HepG2 (cell line): ENCODE data around the gene NTSR2. TPM values are rescaled to one million over a fixed set of nuclear protein-coding genes. Genes with fewer than 3 reads are reported as not detected.

Experiments used
- ATAC-seq: fragments of 200-7000 bp; cut with Tn5 transposase; 3 replicates; pipeline ENCODE4 v1.9.1; 2020; ENCODE audit warnings: mild to moderate bottlenecking, moderate library complexity
- BruUV-seq: library from RNA; stranded (reverse); fragments of 400-500 nt; replicated peaks from 2 replicates; lab custom pipeline; 2021; lab: Mats Ljungman, UMichigan
- CTCF ChIA-PET: fragments of 300-600 bp; formaldehyde crosslinking; extraction: SDS; loops from one replicate; lab custom pipeline; 2021; ENCODE audit warnings: low total read pairs, inconsistent platforms, low intra/inter-chr PET ratio; lab: Yijun Ruan, JAX
- POLR2A ChIA-PET: fragments of 350-600 bp; sonication (Branson Sonifier 250); formaldehyde crosslinking; loops from one replicate; lab custom pipeline; 2020; ENCODE audit warnings: antibody characterized with exemption, inconsistent platforms; lab: Yijun Ruan, JAX
- DNase-seq: peaks from one replicate; pipeline ENCODE4 v3.0.0-alpha.2; 2015; ENCODE audit warnings: low spot score
- FAIRE-seq: peaks from 3 replicates; lab custom pipeline; 2011; peaks lifted over from hg19 to GRCh38; lab: Jason Lieb, UNC
- H2AFZ ChIP-seq: one replicate; pipeline ENCODE4 v1.6.1; 2011; ENCODE audit warnings: low read length, inconsistent platforms
- H3K27ac ChIP-seq: fragments of 300-600 bp; 3 replicates; pipeline ENCODE4 v1.8.0; 2011; ENCODE audit warnings: mixed run types, mild to moderate bottlenecking, mixed read lengths, low read length, inconsistent platforms; ENCODE audit not compliant: insufficient read depth; ENCODE audit errors: extremely low read length
- H3K27me3 ChIP-seq, 2 experiments: fragments of 200-600 bp in 1 of 2; 2 replicates in 1 of 2; 3 replicates in 1 of 2; pipeline versions ENCODE4 v1.6.0 to v1.8.0; 2011; ENCODE audit warnings: low read length in 2 of 2, mild to moderate bottlenecking in 2 of 2, moderate library complexity in 2 of 2, inconsistent platforms in 1 of 2; ENCODE audit not compliant: insufficient read depth in 2 of 2, control insufficient read depth in 1 of 2
- H3K36me3 ChIP-seq, 2 experiments: fragments of 200-600 bp in 1 of 2; replicated peaks in 1 of 2; 2 replicates in 1 of 2; 3 replicates in 1 of 2; pipeline versions ENCODE4 v1.5.1 to v1.8.0; 2011; ENCODE audit warnings: low read length in 2 of 2, inconsistent platforms in 1 of 2; ENCODE audit not compliant: insufficient read depth in 2 of 2, control insufficient read depth in 1 of 2
- H3K4me1 ChIP-seq: 2 replicates; pipeline ENCODE4 v1.5.1; 2012; ENCODE audit warnings: low read length, inconsistent platforms; ENCODE audit not compliant: insufficient read depth
- H3K4me2 ChIP-seq: 2 replicates; pipeline ENCODE4 v1.6.0; 2011; ENCODE audit warnings: low read depth, low read length, inconsistent platforms
- H3K4me3 ChIP-seq, 3 experiments: fragments of 200-600 bp in 1 of 3; sonication (generic), shearing (Covaris generic) in 1 of 3; replicated peaks in 1 of 3; 2 replicates each; pipeline ENCODE4 v1.5.1; 2011 to 2016; ENCODE audit warnings: low read length in 3 of 3, inconsistent platforms in 2 of 3, low read depth in 2 of 3, mild to moderate bottlenecking in 2 of 3, control low read depth in 1 of 3, mixed read lengths in 1 of 3; ENCODE audit not compliant: insufficient read depth in 1 of 3
- H3K79me2 ChIP-seq: one replicate; pipeline ENCODE4 v1.6.1; 2011; ENCODE audit warnings: low read length, inconsistent platforms; ENCODE audit not compliant: insufficient read depth
- H3K9ac ChIP-seq: 2 replicates; pipeline ENCODE4 v1.6.0; 2011; ENCODE audit warnings: mild to moderate bottlenecking, low read depth, low read length, inconsistent platforms; ENCODE audit not compliant: insufficient read depth
- H3K9me3 ChIP-seq: 2 replicates; pipeline ENCODE4 v1.5.1; 2012; ENCODE audit warnings: mild to moderate bottlenecking, low read length
- H4K20me1 ChIP-seq: 2 replicates; pipeline ENCODE4 v1.6.0; 2011; ENCODE audit warnings: inconsistent platforms, mild to moderate bottlenecking, low read length, moderate library complexity; ENCODE audit not compliant: insufficient read depth
- CHD4 ChIP-seq: fragments of 200-600 bp; sonication (generic); IDR thresholded peaks from 2 replicates; pipeline ENCODE4 v1.7.0; 2017; ENCODE audit warnings: mild to moderate bottlenecking, low read length, borderline replicate concordance
- IKZF4 ChIP-seq: sonication (generic); formaldehyde crosslinking; IDR thresholded peaks from 2 replicates; pipeline ENCODE4 v1.5.1; 2020; ENCODE audit warnings: borderline replicate concordance, mild to moderate bottlenecking, low read depth, missing genetic modification reagents; ENCODE audit errors: not compliant biosample characterization
- ZMAT3 ChIP-seq: sonication (generic); formaldehyde crosslinking; conservative IDR thresholded peaks from 2 replicates; pipeline ENCODE4 v1.7.0; 2021; ENCODE audit warnings: missing genetic modification reagents
- ZNF687 ChIP-seq: sonication (generic); formaldehyde crosslinking; IDR thresholded peaks from 2 replicates; pipeline ENCODE4 v1.5.1; 2020; ENCODE audit warnings: mild to moderate bottlenecking, missing genetic modification reagents, moderate library complexity
- WGBS: methylation state at CpG from one replicate; pipeline ENCODE4 v1.1.6; 2017; ENCODE audit warnings: low lambda C conversion rate; 5-methylcytosine and 5-hydroxymethylcytosine counted together
- in situ Hi-C: cut with HindIII; loops from 2 replicates; pipeline ENCODE4 v1.10.0; 2017; ENCODE audit warnings: low pct_unique_long_range_greater_than_20kb; ENCODE audit not compliant: extremely low pct_ligation_motif_present
- intact Hi-C: fragments of 100-400 bp; cut with micrococcal nuclease; formaldehyde crosslinking; loops from one replicate; pipeline ENCODE4 v1.10.0; 2022; ENCODE audit not compliant: unreplicated experiment
- polyA plus RNA-seq, 8 experiments: library from polyadenylated mRNA; depleted of rRNA in 3 of 8; stranded (reverse) in 7 of 8; unstranded in 1 of 8; fragments of >200 nt; fragmentation: Illumina TruSeq in 4 of 8; extraction: Trizol in 4 of 8; gene quantifications; 2 replicates each; pipeline versions ENCODE4 v1.2.1 to v1.2.3, GENCODE V29; 2011 to 2016; ENCODE audit warnings: low read depth in 4 of 8, missing spikeins in 1 of 8, mixed read lengths in 1 of 8; ENCODE audit not compliant: insufficient read depth in 1 of 8
- total RNA-seq, 5 experiments: library from RNA; depleted of rRNA; stranded (reverse); fragments of >200 nt; fragmentation: Illumina TruSeq; extraction: Trizol; gene quantifications; 2 replicates each; pipeline ENCODE4 v1.2.3, GENCODE V29; 2016; ENCODE audit warnings: low read depth in 1 of 5

Gene NTSR2
- total and polyA plus RNA-seq, 2 of the 13 experiments (the other 11 are each of a cell fraction or from before 2014, with no cell fraction given): not detected

- Histone ChIP-seq H4K20me1 (no peaks in the 10 kb centered on the region), H3K4me1 (peaks cover 52% of the 10 kb centered on the region)
- no peak for TF ChIP-seq CHD4
- TF ChIP-seq, all 625 proteins: peak for 0
- intact Hi-C loops (no loop called here), in situ Hi-C loops (no loop called here)
- POLR2A ChIA-PET: no interaction called here
- Histone ChIP-seq H3K9ac (no peak overlapping the region), H3K4me2 (no peak overlapping the region), H3K4me3 (no peak overlapping the region), H2AFZ (no peak overlapping the region), H3K27ac (no peak overlapping the region), H3K79me2 (no peaks in the 10 kb centered on the region), H3K9me3 (no peaks in the 10 kb centered on the region), H3K27me3 (peaks cover 3 to 47% of the 10 kb centered on the region in 2 experiments; a peak in 4 of 5 replicates), H3K36me3 (no peaks in the 10 kb centered on the region)
- CTCF ChIA-PET: no interaction called here
- no peak for DNase-seq
- 24% methylated on average over 11 of the region's 14 CpGs for WGBS
- BruUV-seq: no TSS peak
- ATAC-seq: no peak
- no peak for FAIRE-seq
Measured at GRCh38 chr2:11678306-11678960, 8.4 kb upstream of the NTSR2 start.

GRCh38 chr2:11677136-11678055 is 7.4 kb upstream of the NTSR2 start:
- WGBS: 42% methylated on average over 14 of the region's 27 CpGs
- ChIA-PET CTCF (no interaction called here), POLR2A (no interaction called here)
- intact Hi-C loops: no loop called here
- Histone ChIP-seq H4K20me1 (no peaks in the 10 kb centered on the region), H3K27ac (no peak overlapping the region), H3K4me2 (no peak overlapping the region), H3K79me2 (no peaks in the 10 kb centered on the region), H2AFZ (no peak overlapping the region), H3K36me3 (no peaks in the 10 kb centered on the region), H3K4me1 (peaks cover 49% of the 10 kb centered on the region), H3K27me3 (peaks cover 3 to 38% of the 10 kb centered on the region in 2 experiments; a peak in 4 of 5 replicates), H3K9ac (no peak overlapping the region), H3K4me3 (no peak overlapping the region), H3K9me3 (no peaks in the 10 kb centered on the region)
- no TSS peak for BruUV-seq
- DNase-seq (no peak), ATAC-seq (no peak), FAIRE-seq (no peak)
- TF ChIP-seq ZMAT3 (CRISPR knock-in tag) (no peak), IKZF4 (CRISPR knock-in tag) (no peak), ZNF687 (CRISPR knock-in tag) (0 out of 2 replicates have a peak, but pooled peaks have one; percentile 1)
- in situ Hi-C loops: no loop called here
